ENCODE measurements around the gene IRS2.

IRS2 gene

DNA sequence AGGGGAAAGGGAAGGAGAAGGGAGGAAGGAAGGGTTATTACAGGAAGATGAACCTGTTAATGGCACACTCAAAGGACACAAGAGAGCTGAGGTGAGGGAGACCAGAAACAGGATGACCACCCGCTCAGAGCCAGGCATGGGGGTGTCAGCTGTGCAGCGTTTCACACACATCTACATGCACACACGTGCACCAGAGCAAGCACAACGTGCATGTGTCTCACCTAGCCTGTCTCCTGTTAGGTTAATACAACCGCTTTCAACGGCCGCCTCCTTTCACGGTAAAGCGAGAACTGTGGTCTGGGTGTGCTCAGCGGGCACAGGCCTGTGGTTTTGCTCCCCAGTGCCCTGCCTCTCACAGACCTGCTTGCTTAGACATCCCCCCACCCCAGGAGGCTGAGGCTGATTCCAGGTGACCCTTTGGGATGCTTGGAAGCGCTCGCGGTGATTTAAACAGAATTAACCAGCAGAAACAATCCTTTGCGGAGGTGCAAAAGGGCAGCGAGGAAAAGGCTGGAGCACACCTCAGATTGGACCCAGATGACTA lies 27.4 kb downstream of the IRS2 start:
- no peak overlapping the region for H3K4me3 ChIP-seq (ENCODE audit: low read depth, low read length)
- TF ChIP-seq, protein P1, sequence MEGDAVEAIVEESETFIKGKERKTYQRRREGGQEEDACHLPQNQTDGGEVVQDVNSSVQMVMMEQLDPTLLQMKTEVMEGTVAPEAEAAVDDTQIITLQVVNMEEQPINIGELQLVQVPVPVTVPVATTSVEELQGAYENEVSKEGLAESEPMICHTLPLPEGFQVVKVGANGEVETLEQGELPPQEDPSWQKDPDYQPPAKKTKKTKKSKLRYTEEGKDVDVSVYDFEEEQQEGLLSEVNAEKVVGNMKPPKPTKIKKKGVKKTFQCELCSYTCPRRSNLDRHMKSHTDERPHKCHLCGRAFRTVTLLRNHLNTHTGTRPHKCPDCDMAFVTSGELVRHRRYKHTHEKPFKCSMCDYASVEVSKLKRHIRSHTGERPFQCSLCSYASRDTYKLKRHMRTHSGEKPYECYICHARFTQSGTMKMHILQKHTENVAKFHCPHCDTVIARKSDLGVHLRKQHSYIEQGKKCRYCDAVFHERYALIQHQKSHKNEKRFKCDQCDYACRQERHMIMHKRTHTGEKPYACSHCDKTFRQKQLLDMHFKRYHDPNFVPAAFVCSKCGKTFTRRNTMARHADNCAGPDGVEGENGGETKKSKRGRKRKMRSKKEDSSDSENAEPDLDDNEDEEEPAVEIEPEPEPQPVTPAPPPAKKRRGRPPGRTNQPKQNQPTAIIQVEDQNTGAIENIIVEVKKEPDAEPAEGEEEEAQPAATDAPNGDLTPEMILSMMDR (IDR thresholded peaks at IDR 0.05; ENCODE audit: control insufficient read depth, extremely low read depth, insufficient read depth), result no peak
- DNase-seq (ENCODE audit: low read depth), result no peak

DNA sequence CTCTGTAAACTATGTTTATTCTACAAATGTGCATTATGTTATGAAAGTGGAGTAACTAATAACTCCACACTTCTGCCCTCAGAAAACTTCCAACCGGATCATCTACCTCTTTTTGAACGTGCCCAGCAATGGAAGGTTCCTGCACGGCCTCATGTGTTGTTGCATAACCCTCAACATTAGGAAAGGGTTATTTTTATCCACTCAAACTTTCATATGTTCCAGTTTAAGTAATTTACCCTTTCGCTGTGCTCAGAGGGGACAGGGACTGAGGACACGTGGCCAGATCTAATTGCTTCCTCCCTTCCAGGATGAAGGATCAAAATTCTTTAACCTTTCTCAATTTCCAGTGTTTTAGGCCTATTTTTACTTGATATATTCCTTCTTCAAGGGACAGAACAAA lies 29.6 kb downstream of the IRS2 start:
- no peak for DNase-seq (ENCODE audit: low read depth)
- TF ChIP-seq, protein P1 (IDR thresholded peaks at IDR 0.05; ENCODE audit: control insufficient read depth, extremely low read depth, insufficient read depth), result no peak
- H3K4me3 ChIP-seq (ENCODE audit: low read depth, low read length), result no peak overlapping the region

DNA sequence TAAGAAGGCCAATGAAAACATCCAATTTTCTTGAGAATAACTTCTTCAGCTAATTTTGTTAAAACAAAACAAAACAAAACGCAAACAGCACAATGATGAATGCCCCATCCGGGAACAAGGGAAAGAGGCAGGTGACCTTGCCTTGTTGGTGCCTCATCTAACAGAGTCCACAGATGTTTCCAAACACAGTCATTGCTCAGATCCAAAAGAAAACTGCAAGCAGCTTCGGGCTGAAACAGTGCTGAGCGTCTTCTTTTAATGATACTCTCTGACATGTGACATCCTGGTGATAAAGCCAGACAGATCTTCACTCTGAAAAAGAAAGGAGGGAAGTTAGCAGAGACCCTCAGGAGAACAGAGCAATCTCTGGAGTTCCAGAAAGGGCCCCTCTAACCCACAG lies 30.4 kb downstream of the IRS2 start:
- H3K4me3 ChIP-seq (ENCODE audit: low read depth, low read length), result no peak overlapping the region
- DNase-seq (ENCODE audit: low read depth), result no peak
- TF ChIP-seq, protein P1 (IDR thresholded peaks at IDR 0.05; ENCODE audit: control insufficient read depth, extremely low read depth, insufficient read depth), result no peak

DNA sequence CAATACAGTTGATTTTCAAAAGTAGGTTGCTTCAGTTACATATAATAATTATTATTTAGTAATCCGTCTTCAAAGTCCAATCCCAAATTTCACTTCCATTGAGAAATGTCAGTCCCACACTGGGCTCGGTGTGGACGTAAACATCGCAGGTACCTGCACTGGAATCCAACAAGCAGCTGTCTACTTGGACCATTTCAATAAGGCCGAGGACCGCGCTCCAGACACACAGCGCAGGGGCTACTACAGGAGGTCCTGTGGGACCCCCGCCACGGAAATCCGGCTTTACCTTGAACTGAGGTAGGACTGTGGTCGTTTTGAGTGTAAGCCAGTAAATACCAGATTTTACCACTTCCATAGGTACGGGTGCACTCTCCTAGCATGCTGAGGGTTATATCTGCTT lies 30.8 kb downstream of the IRS2 start:
- no peak overlapping the region for H3K4me3 ChIP-seq (ENCODE audit: low read depth, low read length)
- DNase-seq (ENCODE audit: low read depth), result no peak
- TF ChIP-seq, protein P1 (IDR thresholded peaks at IDR 0.05; ENCODE audit: control insufficient read depth, extremely low read depth, insufficient read depth), result no peak

DNA sequence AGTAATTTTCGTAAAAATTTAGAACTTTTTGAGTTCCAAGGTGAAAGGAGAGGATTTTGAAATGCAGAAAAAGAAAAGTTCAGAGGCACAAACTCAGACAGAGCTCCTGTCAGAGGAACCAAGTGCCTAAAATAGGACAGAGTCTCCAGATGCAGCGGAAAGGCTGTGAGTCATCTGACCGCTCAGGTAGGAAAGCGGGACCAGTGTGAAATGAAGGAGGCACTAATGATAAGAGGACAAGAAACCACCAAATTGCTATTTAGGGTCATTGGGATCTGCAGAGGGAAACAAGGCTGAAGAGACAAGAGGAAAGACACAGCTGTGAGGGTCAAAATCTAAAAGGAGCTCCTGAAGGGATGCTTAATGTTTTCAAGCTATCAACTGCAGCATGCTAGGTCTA lies 34.9 kb downstream of the IRS2 start:
- no peak overlapping the region for H3K4me3 ChIP-seq (ENCODE audit: low read depth, low read length)
- DNase-seq (ENCODE audit: low read depth), result no peak
- TF ChIP-seq, protein P1 (IDR thresholded peaks at IDR 0.05; ENCODE audit: control insufficient read depth, extremely low read depth, insufficient read depth), result no peak

DNA sequence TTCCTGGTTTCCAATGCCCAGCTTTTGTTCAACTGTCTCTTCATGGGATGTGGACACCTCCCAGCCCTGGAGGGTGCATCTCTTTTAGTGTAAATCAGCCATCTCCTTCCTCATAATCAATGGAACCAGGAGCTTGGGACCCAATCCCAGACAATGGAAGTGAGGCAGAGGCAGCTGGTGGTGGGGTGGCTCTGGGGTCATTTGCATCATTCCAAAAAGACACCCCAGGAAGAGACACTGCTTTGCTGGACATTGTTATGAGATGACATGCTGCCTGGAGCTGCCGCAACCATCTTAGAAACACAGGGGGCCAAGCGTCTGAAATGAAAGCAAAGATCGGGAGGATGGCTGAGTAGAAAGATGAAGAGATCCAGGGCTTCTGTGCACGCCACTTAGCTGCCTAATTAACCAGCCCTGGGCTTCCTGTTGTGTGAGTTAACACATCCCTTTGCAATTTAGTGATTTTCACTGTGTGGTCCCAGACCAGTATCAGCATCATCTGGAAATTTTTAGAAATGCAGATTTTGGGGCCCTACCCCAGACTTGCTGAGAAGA lies 36.1 kb downstream of the IRS2 start:
- TF ChIP-seq, protein P1 (IDR thresholded peaks at IDR 0.05; ENCODE audit: control insufficient read depth, extremely low read depth, insufficient read depth), result no peak
- H3K4me3 ChIP-seq (ENCODE audit: low read depth, low read length), result no peak overlapping the region
- DNase-seq (ENCODE audit: low read depth), result no peak

DNA sequence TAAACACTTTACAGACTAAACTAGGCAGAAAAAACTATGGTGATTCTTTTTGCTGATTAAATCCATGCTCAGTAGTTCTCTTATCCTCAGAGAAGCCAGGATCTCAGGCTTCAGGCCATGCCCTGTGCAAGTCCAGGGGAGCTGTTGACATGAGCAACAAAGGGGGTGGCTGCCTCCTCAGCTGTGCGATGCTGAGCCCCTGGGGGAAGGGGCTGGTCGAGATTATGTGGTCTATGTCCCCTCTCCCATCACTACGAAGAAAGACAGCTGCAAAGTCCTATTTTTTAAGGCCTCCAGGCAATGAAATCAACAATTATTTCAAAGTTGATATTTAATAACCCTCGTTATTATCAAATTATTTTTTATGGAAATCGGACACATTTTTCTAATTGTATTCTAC lies 37.0 kb downstream of the IRS2 start:
- no peak for DNase-seq (ENCODE audit: low read depth)
- TF ChIP-seq, protein P1 (IDR thresholded peaks at IDR 0.05; ENCODE audit: control insufficient read depth, extremely low read depth, insufficient read depth), result no peak
- no peak overlapping the region for H3K4me3 ChIP-seq (ENCODE audit: low read depth, low read length)
